B cell (primary cell): ENCODE data around the gene ASTN2. TPM values are rescaled to one million over a fixed set of nuclear protein-coding genes. Genes with fewer than 3 reads are reported as not detected.

Experiments used
- ATAC-seq: fragments of 200-7000 bp; cut with Tn5 transposase; one replicate; pipeline ENCODE4 v1.10.0; 2021; ENCODE audit warnings: low read depth, mild to moderate bottlenecking, moderate number of reproducible peaks, moderate library complexity
- CTCF ChIA-PET: fragments of 350-600 bp; sonication (Branson Sonifier 250); formaldehyde crosslinking; loops from one replicate; lab custom pipeline; 2021; ENCODE audit warnings: antibody characterized with exemption, inconsistent platforms; lab: Charles Lee
- POLR2A ChIA-PET: fragments of 350-600 bp; sonication (Branson Sonifier 250); formaldehyde crosslinking; loops from one replicate; lab custom pipeline; 2021; ENCODE audit warnings: antibody characterized with exemption; lab: Charles Lee
- DNase-seq: peaks from one replicate; pipeline ENCODE4 v3.0.0; 2013
- H2AFZ ChIP-seq: 2 replicates; pipeline ENCODE4 v1.6.1; 2012; ENCODE audit warnings: mild to moderate bottlenecking, low read depth, low read length; ENCODE audit not compliant: insufficient read depth, poor library complexity, severe bottlenecking
- H3K27ac ChIP-seq, 2 donors: 1 replicate in 1 of 2; 2 replicates in 1 of 2; pipeline ENCODE4 v1.5.1; 2012 to 2013; ENCODE audit warnings: low read length in 2 of 2, mild to moderate bottlenecking in 2 of 2, moderate library complexity in 1 of 2
- H3K27me3 ChIP-seq, 4 experiments: fragments of 200-600 bp in 1 of 4; sonication (generic) in 1 of 4; replicated peaks in 1 of 4; 1 replicate in 2 of 4; 2 replicates in 2 of 4; pipeline versions ENCODE4 v1.6.1 to v1.7.0; 2013 to 2016; ENCODE audit warnings: low read length in 3 of 4, mild to moderate bottlenecking in 2 of 4, mixed read lengths in 1 of 4, moderate library complexity in 1 of 4; ENCODE audit not compliant: insufficient read depth in 4 of 4, control insufficient read depth in 3 of 4; ENCODE audit errors: control extremely low read depth in 1 of 4
- H3K36me3 ChIP-seq, 2 experiments: replicated peaks in 1 of 2; 1 replicate in 1 of 2; 2 replicates in 1 of 2; pipeline versions ENCODE4 v1.6.1 to v1.7.1; 2013; ENCODE audit warnings: low read length in 1 of 2; ENCODE audit not compliant: insufficient read depth in 2 of 2, control insufficient read depth in 1 of 2; ENCODE audit errors: control extremely low read depth in 1 of 2, extremely low read depth in 1 of 2
- H3K4me1 ChIP-seq, 2 donors: fragments of 200-600 bp in 1 of 2; sonication (generic) in 1 of 2; 1 replicate in 1 of 2; 2 replicates in 1 of 2; pipeline versions ENCODE4 v1.5.1 to v1.6.1; 2013 to 2017; ENCODE audit warnings: low read length in 2 of 2; ENCODE audit not compliant: control insufficient read depth in 2 of 2, insufficient read depth in 2 of 2
- H3K4me2 ChIP-seq: replicated peaks from 2 replicates; pipeline ENCODE3; 2012; ENCODE audit warnings: mild to moderate bottlenecking, low read depth, low read length; ENCODE audit not compliant: poor library complexity, severe bottlenecking
- H3K4me3 ChIP-seq, 5 experiments: fragments of 200-600 bp in 1 of 5; sonication (generic) in 1 of 5; 1 replicate in 3 of 5; 2 replicates in 2 of 5; pipeline versions ENCODE4 v1.5.1 to v1.7.0; 2011 to 2016; ENCODE audit warnings: low read length in 4 of 5, mild to moderate bottlenecking in 4 of 5, low read depth in 2 of 5, control low read depth in 1 of 5, moderate library complexity in 1 of 5; ENCODE audit not compliant: insufficient read depth in 1 of 5; ENCODE audit errors: control extremely low read depth in 1 of 5, extremely low read depth in 1 of 5
- H3K79me2 ChIP-seq: fragments of 200-600 bp; sonication (generic); one replicate; pipeline ENCODE4 v1.6.0; 2016; ENCODE audit warnings: low read length; ENCODE audit not compliant: control insufficient read depth, insufficient read depth
- H3K9ac ChIP-seq: fragments of 200-600 bp; sonication (generic); 2 replicates; pipeline ENCODE4 v1.6.1; 2017; ENCODE audit warnings: mild to moderate bottlenecking, low read length, moderate library complexity
- H3K9me3 ChIP-seq, 3 donors: one replicate each; pipeline versions ENCODE4 v1.6.1 to v1.7.1; 2013; ENCODE audit warnings: low read length in 2 of 3; ENCODE audit not compliant: control insufficient read depth in 2 of 3, insufficient read depth in 1 of 3; ENCODE audit errors: control extremely low read depth in 1 of 3
- H4K20me1 ChIP-seq: 2 replicates; pipeline ENCODE4 v1.6.0; 2012; ENCODE audit warnings: mild to moderate bottlenecking, low read length; ENCODE audit not compliant: insufficient read depth, control insufficient read depth, poor library complexity, severe bottlenecking
- H3K27ac Mint-ChIP-seq: one replicate; pipeline ENCODE4 v1.8.0; 2021; ENCODE audit warnings: mixed read lengths
- H3K27me3 Mint-ChIP-seq: one replicate; pipeline ENCODE4 v1.8.0; 2021; ENCODE audit warnings: mixed read lengths
- H3K4me1 Mint-ChIP-seq: one replicate; pipeline ENCODE4 v1.8.0; 2021; ENCODE audit warnings: mixed read lengths
- H3K4me3 Mint-ChIP-seq: one replicate; pipeline ENCODE4 v1.8.0; 2021; ENCODE audit warnings: mixed read lengths
- H3K9me3 Mint-ChIP-seq: one replicate; pipeline ENCODE4 v1.8.0; 2022; ENCODE audit warnings: mixed read lengths; ENCODE audit not compliant: insufficient read depth
- CTCF ChIP-seq: fragments of 200-600 bp; IDR thresholded peaks from one replicate; pipeline ENCODE4 v1.8.0; 2022; ENCODE audit warnings: antibody characterized with exemption, mild to moderate bottlenecking
- EZH2 ChIP-seq: IDR thresholded peaks from 2 replicates; pipeline ENCODE4 v1.6.1; 2012; ENCODE audit warnings: borderline replicate concordance, low read depth, mild to moderate bottlenecking, moderate library complexity, low read length; ENCODE audit not compliant: insufficient read depth, poor library complexity, severe bottlenecking
- WGBS: methylation state at CpG from one replicate; pipeline ENCODE4 v1.1.5; 2013; ENCODE audit warnings: missing lambda C conversion rate; ENCODE audit not compliant: insufficient coverage; 5-methylcytosine and 5-hydroxymethylcytosine counted together
- intact Hi-C: fragments of 100-400 bp; cut with micrococcal nuclease; formaldehyde crosslinking; loops from one replicate; pipeline ENCODE4 v1.10.0; 2022
- polyA plus RNA-seq: library from polyadenylated mRNA; depleted of rRNA; stranded (reverse); fragments of >200 nt; gene quantifications from 2 replicates; pipeline ENCODE4 v1.2.3, GENCODE V29; 2012
- total RNA-seq, 2 donors: library from RNA; stranded (reverse); fragments of 120-200 nt in 1 of 2; gene quantifications; 1 replicate in 1 of 2; 2 replicates in 1 of 2; pipeline versions ENCODE4 v1.2.3 to v1.2.4, GENCODE V29; 2013 to 2022

Gene ASTN2
- total and polyA plus RNA-seq, 2 donors (not counting 1 experiment from before 2014, with no cell fraction given), result 1.2 to 3.6 TPM

GRCh38 chr9:117151716-117152115, 263.1 kb downstream of the ASTN2 start:
- no peak overlapping the region for H3K4me3 ChIP-seq
- ChIA-PET POLR2A (no interaction called here), CTCF (no interaction called here)
- intact Hi-C loops, result no loop called here
- H3K9ac ChIP-seq, result no peak overlapping the region
- no peaks in the 10 kb centered on the region for H4K20me1 ChIP-seq
- no peak for TF ChIP-seq EZH2
- no peak for TF ChIP-seq CTCF
- H3K27ac ChIP-seq, result no peak overlapping the region
- H3K79me2 ChIP-seq, result no peaks in the 10 kb centered on the region
- no peaks in the 10 kb centered on the region for H3K4me1 ChIP-seq
- no peaks in the 10 kb centered on the region for H3K27me3 ChIP-seq
- no peaks in the 10 kb centered on the region for H3K9me3 ChIP-seq
- Mint-ChIP-seq H3K27me3 (no peaks in the 10 kb centered on the region), H3K27ac (no peak overlapping the region), H3K4me1 (no peaks in the 10 kb centered on the region), H3K9me3 (peaks cover 2% of the 10 kb centered on the region), H3K4me3 (no peak overlapping the region)
- H3K36me3 ChIP-seq, result no peaks in the 10 kb centered on the region
- no peak overlapping the region for H2AFZ ChIP-seq
- DNase-seq (no peak), ATAC-seq (no peak)
- no CpG with 5 or more reads among the region's 2 CpGs for WGBS
- H3K4me2 ChIP-seq, result no peak overlapping the region

GRCh38 chr9:117149996-117150395, 264.9 kb downstream of the ASTN2 start:
- no peaks in the 10 kb centered on the region for H3K4me1 ChIP-seq
- Mint-ChIP-seq H3K27ac (no peak overlapping the region), H3K9me3 (peaks cover 2% of the 10 kb centered on the region), H3K27me3 (no peaks in the 10 kb centered on the region), H3K4me1 (no peaks in the 10 kb centered on the region), H3K4me3 (no peak overlapping the region)
- no peaks in the 10 kb centered on the region for H3K36me3 ChIP-seq
- ChIA-PET POLR2A (no interaction called here), CTCF (no interaction called here)
- TF ChIP-seq CTCF (no peak), EZH2 (no peak)
- no peak overlapping the region for H3K27ac ChIP-seq
- DNase-seq (no peak), ATAC-seq (no peak)
- intact Hi-C loops, result no loop called here
- no peak overlapping the region for H3K4me3 ChIP-seq
- no peaks in the 10 kb centered on the region for H3K9me3 ChIP-seq
- H3K4me2 ChIP-seq, result no peak overlapping the region
- no peaks in the 10 kb centered on the region for H3K27me3 ChIP-seq
- no peak overlapping the region for H2AFZ ChIP-seq
- no peaks in the 10 kb centered on the region for H3K79me2 ChIP-seq
- H4K20me1 ChIP-seq, result no peaks in the 10 kb centered on the region
- no CpG with 5 or more reads among the region's 4 CpGs for WGBS
- H3K9ac ChIP-seq, result no peak overlapping the region
